ENCODE data around the gene DNAJB13.
"Not testable (repeated sequence)": the region's sequence is repeated elsewhere in the genome, so short reads cannot be mapped to it uniquely, and the experiment has no call there.

Gene DNAJB13

DNA sequence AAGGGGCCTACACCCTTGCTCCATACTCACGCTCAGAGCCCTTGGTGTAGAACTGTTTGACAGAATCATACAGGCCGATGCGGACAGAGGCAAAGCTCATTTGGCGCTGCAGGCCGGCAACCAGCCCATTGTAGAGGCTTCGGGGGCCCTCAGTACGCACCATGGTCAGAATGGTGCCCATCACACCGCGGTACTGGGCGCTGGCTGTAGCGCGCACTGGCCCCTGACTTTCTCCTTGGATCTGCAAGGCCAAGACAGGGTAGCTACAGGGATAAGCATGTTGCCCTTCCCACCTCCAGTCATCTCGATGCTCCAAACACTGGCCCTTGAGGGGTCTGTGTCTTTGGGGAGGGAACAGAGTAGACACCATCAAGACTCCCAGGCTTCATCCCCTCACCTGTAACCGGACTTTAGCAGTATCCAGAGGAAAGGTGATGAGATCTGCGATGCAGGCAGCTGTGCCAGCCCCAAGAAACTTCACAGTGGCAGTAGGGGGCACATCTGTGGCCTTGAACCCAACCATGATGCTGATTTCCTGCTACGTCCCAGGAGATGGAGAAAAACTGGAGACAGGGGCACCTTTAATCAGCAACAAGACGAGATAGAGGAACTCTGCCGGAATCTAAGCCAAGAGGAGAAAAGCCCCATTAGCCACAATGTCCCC lies 27.2 kb downstream of the DNAJB13 start:
- Histone ChIP-seq H3K9me3 (ENCODE audit: low read depth, low read length) (no peaks in the 10 kb centered on the region), H3K4me3 (no peak overlapping the region), H3K36me3 (ENCODE audit: insufficient read depth, low read length) (peaks cover 64% of the 10 kb centered on the region), H3K9ac (ENCODE audit: insufficient read length) (no peak overlapping the region), H3K27ac (no peak overlapping the region)
- no peak for TF ChIP-seq EZH2 (IDR thresholded peaks at IDR 0.05)
- TF ChIP-seq FOXP2 (optimal IDR thresholded peaks at IDR 0.05; ENCODE audit: control extremely low read depth, extremely low read length, insufficient read depth) = no peak
- TF ChIP-seq POLR2AphosphoS5 (IDR thresholded peaks at IDR 0.05; ENCODE audit: borderline replicate concordance, low read depth, low read length) = no peak
- no peak for DNase-seq (ENCODE audit: low read depth, low spot score)

DNA sequence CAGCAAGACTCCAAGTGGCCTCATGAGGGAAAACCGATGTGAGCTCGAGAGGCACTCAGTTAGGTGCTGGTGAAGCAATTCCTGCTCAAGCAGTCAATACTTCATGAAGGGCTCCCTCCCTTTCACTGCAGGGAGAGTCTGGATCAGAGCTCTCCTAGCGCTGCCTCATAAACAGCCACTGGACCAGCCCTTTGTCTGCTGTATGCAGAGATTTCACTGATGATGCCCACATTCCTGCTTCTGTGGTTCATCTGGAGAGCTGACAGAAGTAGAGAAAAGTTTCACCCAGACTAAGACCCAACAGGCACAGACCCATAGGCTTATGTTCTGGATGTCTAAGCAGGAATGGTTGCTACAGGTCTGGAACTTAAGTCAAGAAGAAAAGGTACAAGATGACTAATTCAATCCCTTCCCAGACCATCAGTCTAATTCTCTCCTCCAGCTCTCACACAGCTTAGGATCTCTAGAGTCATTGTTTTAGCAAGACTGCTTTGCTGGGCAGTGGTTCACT lies 27.8 kb downstream of the DNAJB13 start:
- Histone ChIP-seq H3K4me3 (no peak overlapping the region), H3K9ac (ENCODE audit: insufficient read length) (no peak overlapping the region), H3K36me3 (ENCODE audit: insufficient read depth, low read length) (peaks cover 64% of the 10 kb centered on the region), H3K27ac (no peak overlapping the region), H3K9me3 (ENCODE audit: low read depth, low read length) (no peaks in the 10 kb centered on the region)
- TF ChIP-seq POLR2AphosphoS5 (IDR thresholded peaks at IDR 0.05; ENCODE audit: borderline replicate concordance, low read depth, low read length) = no peak
- no peak for TF ChIP-seq EZH2 (IDR thresholded peaks at IDR 0.05)
- TF ChIP-seq FOXP2 (optimal IDR thresholded peaks at IDR 0.05; ENCODE audit: control extremely low read depth, extremely low read length, insufficient read depth) = no peak
- DNase-seq (ENCODE audit: low read depth, low spot score) = no peak

DNA sequence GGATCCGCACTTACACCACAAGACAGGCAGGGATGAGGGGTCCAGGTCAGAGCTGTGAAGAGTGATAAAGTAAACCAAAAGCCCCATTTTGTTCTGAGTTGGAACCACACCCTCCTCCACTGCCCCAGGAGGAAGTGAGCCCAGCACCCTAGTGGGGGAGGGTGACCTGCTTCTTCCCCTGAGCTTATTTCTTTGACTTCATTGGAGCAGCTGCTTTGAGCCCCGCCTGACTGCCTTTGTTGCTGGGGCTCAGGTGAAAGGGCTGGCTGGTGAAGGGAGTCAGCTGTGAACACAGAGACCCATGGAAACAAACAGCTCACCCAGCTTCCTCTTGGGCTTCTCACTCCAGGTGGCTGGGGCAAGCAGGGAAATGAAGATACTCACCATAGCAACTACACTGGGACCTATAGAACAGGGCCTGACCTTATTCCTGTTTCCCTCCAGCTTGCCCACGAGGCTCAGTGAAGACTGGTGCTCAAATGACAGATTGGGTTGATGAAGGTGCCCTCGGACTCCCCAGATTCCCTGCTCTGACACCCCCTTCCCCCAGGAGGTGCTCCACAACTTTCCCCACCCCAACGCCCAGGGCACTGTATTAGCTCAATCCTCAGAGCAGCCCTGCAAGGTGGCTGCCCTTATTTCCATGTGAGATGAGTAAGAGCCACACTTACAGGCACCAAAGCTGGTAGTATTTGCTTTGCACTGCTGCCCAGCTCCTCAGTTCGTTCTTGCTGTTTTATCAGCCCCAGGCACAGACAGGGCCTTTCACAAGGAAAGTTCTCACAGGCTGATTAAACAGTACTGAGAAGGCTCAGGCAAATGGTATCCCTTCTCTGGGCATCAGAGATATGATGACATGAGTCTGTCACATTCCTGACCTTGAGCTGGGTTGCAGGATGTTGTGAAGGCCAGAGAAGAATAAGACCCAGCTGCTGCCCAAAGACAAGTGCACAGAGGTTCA lies 29.5 kb downstream of the DNAJB13 start:
- Histone ChIP-seq H3K36me3 (ENCODE audit: insufficient read depth, low read length) (peaks cover 54% of the 10 kb centered on the region), H3K9ac (ENCODE audit: insufficient read length) (no peak overlapping the region), H3K27ac (no peak overlapping the region), H3K9me3 (ENCODE audit: low read depth, low read length) (no peaks in the 10 kb centered on the region), H3K4me3 (no peak overlapping the region)
- no peak for DNase-seq (ENCODE audit: low read depth, low spot score)
- TF ChIP-seq EZH2 (IDR thresholded peaks at IDR 0.05) = no peak
- TF ChIP-seq FOXP2 (optimal IDR thresholded peaks at IDR 0.05; ENCODE audit: control extremely low read depth, extremely low read length, insufficient read depth) = no peak
- no peak for TF ChIP-seq POLR2AphosphoS5 (IDR thresholded peaks at IDR 0.05; ENCODE audit: borderline replicate concordance, low read depth, low read length)

DNA sequence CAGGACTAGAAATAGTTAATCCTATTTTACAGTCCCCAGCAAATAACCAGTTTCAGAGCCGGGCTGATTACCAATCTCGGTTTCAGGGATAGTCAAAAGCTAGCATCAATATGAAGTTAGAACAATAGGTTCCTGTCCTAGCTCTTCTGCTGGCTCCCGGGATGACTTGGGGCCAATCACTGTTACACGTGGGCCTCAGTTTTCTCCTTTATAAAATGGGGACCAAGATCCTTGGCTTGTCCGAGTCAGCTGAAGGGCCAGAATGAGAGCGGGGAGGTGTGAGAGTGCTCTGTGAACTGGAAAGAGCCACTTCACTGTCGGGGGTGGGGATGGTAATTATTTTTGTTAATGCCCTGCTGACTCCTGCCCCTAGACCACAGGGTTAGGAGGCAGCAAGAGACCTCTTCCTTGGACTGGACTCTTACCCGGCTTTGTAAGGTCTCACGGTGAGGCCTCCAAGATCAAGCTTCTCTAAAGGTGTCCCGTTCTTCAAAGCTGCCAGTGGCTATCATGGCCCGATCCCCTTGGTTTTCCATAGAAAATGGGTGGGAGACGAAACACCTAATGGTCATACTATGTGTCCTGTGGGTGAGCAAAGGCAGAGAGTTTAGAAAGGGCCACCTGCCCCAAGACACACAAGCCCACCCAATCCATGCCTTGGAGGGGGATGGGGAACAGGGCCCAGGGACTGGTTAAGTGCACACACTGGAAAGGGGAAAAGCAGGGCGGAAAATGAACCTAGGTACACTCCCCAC lies 30.4 kb downstream of the DNAJB13 start:
- peaks cover 45% of the 10 kb centered on the region for H3K36me3 ChIP-seq (ENCODE audit: insufficient read depth, low read length)
- H3K4me3 ChIP-seq = peak overlapping the region; percentile 84
- peak overlapping the region; percentile 90 for H3K9ac ChIP-seq (ENCODE audit: insufficient read length)
- H3K9me3 ChIP-seq (ENCODE audit: low read depth, low read length) = no peaks in the 10 kb centered on the region
- H3K27ac ChIP-seq = no peak overlapping the region
- TF ChIP-seq POLR2AphosphoS5 (IDR thresholded peaks at IDR 0.05; ENCODE audit: borderline replicate concordance, low read depth, low read length) = no peak; the same call in 1 of the 2 replicates
- no peak for TF ChIP-seq EZH2 (IDR thresholded peaks at IDR 0.05)
- TF ChIP-seq FOXP2 (optimal IDR thresholded peaks at IDR 0.05; ENCODE audit: control extremely low read depth, extremely low read length, insufficient read depth) = no peak
- no peak for DNase-seq (ENCODE audit: low read depth, low spot score)

DNA sequence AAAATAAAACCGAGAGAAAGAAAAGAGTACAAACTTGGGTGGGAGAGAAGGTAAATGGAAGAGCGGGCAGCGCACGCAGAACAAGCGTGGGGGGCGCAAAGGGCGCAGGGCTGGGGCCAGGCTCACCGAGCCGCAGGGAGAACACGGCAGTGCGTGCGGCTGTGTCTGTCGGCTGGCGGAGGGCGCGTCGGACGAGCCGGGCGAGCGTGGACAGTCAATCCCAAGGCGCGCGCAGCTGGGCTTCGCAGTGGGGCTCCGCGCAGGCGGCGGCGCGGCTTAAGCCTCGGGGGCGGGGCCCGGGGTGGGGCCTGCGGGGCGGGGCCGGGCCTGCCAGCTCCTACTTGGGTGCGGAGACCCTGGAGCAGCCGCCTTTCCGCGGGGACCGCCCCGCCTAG lies 31.8 kb downstream of the DNAJB13 start, which contains the start of gene UCP2:
Gene UCP2, minus strand, starts transcription at position 249 of the 395 bp plus-strand sequence. CDS start 4,465 bp downstream, outside the sequence.
- DNase-seq (ENCODE audit: low read depth, low spot score) = no peak
- Histone ChIP-seq H3K9me3 (ENCODE audit: low read depth, low read length) (no peaks in the 10 kb centered on the region), H3K27ac (peak within 1 kb of the TSS; percentile 76), H3K9ac (ENCODE audit: insufficient read length) (peak within 1 kb of the TSS; percentile 90), H3K4me3 (peak within 1 kb of the TSS; percentile 84), H3K36me3 (ENCODE audit: insufficient read depth, low read length) (peaks cover 32% of the 10 kb centered on the region)
- peak; percentile 92 for TF ChIP-seq POLR2AphosphoS5 (IDR thresholded peaks at IDR 0.05; ENCODE audit: borderline replicate concordance, low read depth, low read length)
- TF ChIP-seq EZH2 (IDR thresholded peaks at IDR 0.05) = no peak

DNA sequence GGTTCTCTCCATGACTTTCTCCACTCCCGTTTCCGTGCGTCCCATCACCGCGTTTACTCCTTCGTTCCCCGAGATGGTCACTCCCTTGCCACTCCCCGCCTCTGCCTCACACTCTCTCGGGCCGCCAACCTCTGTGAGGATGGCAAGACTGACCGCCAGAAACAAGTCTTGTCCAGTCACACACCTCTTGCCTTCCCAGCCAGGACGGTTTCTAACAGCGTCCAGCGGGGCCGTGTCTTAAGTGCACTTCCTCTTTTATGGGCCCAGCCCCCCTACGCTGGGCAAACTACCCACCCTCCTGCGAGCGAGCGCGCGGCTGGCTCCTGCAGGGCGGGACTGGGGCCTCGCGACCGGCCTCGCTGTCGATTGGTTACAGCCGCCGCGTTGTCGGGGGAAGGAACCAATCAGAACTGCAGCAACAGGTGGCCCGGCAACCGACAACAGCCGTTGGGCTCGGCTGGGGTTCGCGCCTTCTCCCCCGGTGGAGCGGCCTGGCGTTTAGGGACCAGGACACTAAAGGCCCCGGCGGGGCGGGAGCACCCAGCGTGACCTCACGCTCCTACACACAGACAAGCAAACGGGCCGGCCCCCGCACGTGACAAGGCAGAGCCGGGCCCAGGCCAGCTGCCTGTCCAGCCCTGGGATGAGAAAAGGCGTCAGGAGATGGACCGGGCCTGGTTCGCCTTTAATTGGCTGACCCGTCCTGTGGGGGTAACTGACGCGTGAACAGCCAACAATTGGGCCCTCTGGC lies 32.3 kb downstream of the DNAJB13 start:
- peaks cover 26% of the 10 kb centered on the region for H3K36me3 ChIP-seq (ENCODE audit: insufficient read depth, low read length)
- DNase-seq (ENCODE audit: low read depth, low spot score) = no peak
- peak overlapping the region; percentile 73 for H3K9ac ChIP-seq (ENCODE audit: insufficient read length)
- H3K4me3 ChIP-seq = peak overlapping the region; percentile 84
- TF ChIP-seq FOXP2 (optimal IDR thresholded peaks at IDR 0.05; ENCODE audit: control extremely low read depth, extremely low read length, insufficient read depth) = no peak
- TF ChIP-seq POLR2AphosphoS5 (IDR thresholded peaks at IDR 0.05; ENCODE audit: borderline replicate concordance, low read depth, low read length) = peak; percentile 65; the same call in 1 of the 2 replicates
- TF ChIP-seq EZH2 (IDR thresholded peaks at IDR 0.05) = no peak
- H3K27ac ChIP-seq = peak overlapping the region; percentile 76
- H3K9me3 ChIP-seq (ENCODE audit: low read depth, low read length) = no peaks in the 10 kb centered on the region

DNA sequence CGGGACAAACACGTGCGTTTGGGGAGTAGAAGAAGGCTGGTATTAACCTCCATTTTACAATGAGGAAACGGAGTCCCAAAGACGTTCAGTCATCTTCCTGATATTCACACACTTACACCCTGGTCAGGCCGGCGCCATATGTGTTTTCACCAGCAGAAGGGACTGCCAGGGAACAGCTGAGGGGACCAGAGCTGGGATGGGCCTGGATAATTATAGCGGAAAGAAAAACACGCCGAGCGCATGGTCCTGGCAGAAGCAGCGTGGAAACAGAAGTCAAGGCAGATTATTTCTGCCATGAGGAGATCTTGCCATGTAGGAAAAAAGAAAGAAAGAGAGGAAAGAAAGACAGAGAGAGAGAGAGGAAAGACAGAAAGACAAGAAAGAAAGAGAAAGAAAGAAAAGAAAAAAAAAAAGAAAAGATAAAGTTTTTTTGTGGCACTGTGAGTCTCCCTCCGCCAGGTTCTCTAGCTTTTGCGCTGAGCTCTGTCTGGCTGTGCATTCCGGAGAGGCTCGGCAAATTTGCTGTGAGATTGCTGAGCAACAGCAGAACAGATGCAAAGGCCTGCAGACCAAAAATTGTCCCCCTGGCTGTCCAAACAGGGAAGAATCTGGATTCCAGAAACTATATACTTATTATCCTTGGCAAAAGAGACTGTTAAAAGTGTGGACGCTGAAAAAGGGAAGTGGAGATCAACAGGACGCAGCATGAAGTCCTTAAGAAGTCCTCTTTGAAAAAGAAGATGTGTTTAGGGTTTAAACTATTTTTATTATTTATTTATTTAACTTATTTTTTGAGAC lies 33.1 kb downstream of the DNAJB13 start:
- DNase-seq (ENCODE audit: low read depth, low spot score) = no peak

DNA sequence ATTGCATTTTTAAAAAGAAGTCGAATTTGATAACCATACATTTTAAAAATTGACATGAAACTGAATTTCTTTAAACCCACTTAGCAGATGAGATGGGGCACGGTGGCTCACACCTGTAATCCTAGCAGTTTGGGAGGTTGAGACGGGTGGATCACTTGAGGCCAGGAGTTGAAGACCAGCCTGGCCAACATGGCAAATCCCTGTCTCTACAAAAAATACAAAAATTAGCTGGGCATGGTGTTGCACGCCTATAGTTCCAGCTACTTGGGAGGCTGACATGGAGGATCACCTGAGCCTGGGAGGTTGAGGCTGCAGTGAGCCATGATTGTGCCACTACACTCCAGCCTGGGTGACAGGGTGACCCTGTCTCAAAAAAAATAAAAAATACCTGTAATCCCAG lies 34.8 kb downstream of the DNAJB13 start:
- H3K9me3 ChIP-seq (ENCODE audit: low read depth, low read length); DNase-seq (ENCODE audit: low read depth, low spot score); H3K27ac ChIP-seq: not testable (repeated sequence)

More for the DNA sequence above, 33.1 kb downstream of the DNAJB13 start:
- peak overlapping the region; percentile 84 for H3K4me3 ChIP-seq
- TF ChIP-seq FOXP2 (optimal IDR thresholded peaks at IDR 0.05; ENCODE audit: control extremely low read depth, extremely low read length, insufficient read depth) = no peak
- no peak for TF ChIP-seq EZH2 (IDR thresholded peaks at IDR 0.05)
- no peak for TF ChIP-seq POLR2AphosphoS5 (IDR thresholded peaks at IDR 0.05; ENCODE audit: borderline replicate concordance, low read depth, low read length)
- no peaks in the 10 kb centered on the region for H3K9me3 ChIP-seq (ENCODE audit: low read depth, low read length)
- H3K9ac ChIP-seq (ENCODE audit: insufficient read length) = peak overlapping the region; percentile 70
- H3K27ac ChIP-seq = peak overlapping the region; percentile 70; the same call in 1 of the 2 replicates
- peaks cover 18% of the 10 kb centered on the region for H3K36me3 ChIP-seq (ENCODE audit: insufficient read depth, low read length)

More for the DNA sequence above, 34.8 kb downstream of the DNAJB13 start:
- not testable (repeated sequence) for H3K9ac ChIP-seq (ENCODE audit: insufficient read length); H3K36me3 ChIP-seq (ENCODE audit: insufficient read depth, low read length); H3K4me3 ChIP-seq

Data from SK-N-MC (cell line).